B cell (primary cell): ENCODE data around the gene ADAMTS18. TPM values are rescaled to one million over a fixed set of nuclear protein-coding genes. Genes with fewer than 3 reads are reported as not detected.
"Not testable (repeated sequence)": the region's sequence is repeated elsewhere in the genome, so short reads cannot be mapped to it uniquely, and the experiment has no call there.

Source experiments
- ATAC-seq: fragments of 200-7000 bp; cut with Tn5 transposase; one replicate; pipeline ENCODE4 v1.10.0; 2021; ENCODE audit warnings: low read depth, mild to moderate bottlenecking, moderate number of reproducible peaks, moderate library complexity
- CTCF ChIA-PET: fragments of 350-600 bp; sonication (Branson Sonifier 250); formaldehyde crosslinking; loops from one replicate; lab custom pipeline; 2021; ENCODE audit warnings: antibody characterized with exemption, inconsistent platforms; lab: Charles Lee
- POLR2A ChIA-PET: fragments of 350-600 bp; sonication (Branson Sonifier 250); formaldehyde crosslinking; loops from one replicate; lab custom pipeline; 2021; ENCODE audit warnings: antibody characterized with exemption; lab: Charles Lee
- DNase-seq: peaks from one replicate; pipeline ENCODE4 v3.0.0; 2013
- H2AFZ ChIP-seq: 2 replicates; pipeline ENCODE4 v1.6.1; 2012; ENCODE audit warnings: mild to moderate bottlenecking, low read depth, low read length; ENCODE audit not compliant: insufficient read depth, poor library complexity, severe bottlenecking
- H3K27ac ChIP-seq, 2 donors: 1 replicate in 1 of 2; 2 replicates in 1 of 2; pipeline ENCODE4 v1.5.1; 2012 to 2013; ENCODE audit warnings: low read length in 2 of 2, mild to moderate bottlenecking in 2 of 2, moderate library complexity in 1 of 2
- H3K27me3 ChIP-seq, 4 experiments: fragments of 200-600 bp in 1 of 4; sonication (generic) in 1 of 4; replicated peaks in 1 of 4; 1 replicate in 2 of 4; 2 replicates in 2 of 4; pipeline versions ENCODE4 v1.6.1 to v1.7.0; 2013 to 2016; ENCODE audit warnings: low read length in 3 of 4, mild to moderate bottlenecking in 2 of 4, mixed read lengths in 1 of 4, moderate library complexity in 1 of 4; ENCODE audit not compliant: insufficient read depth in 4 of 4, control insufficient read depth in 3 of 4; ENCODE audit errors: control extremely low read depth in 1 of 4
- H3K36me3 ChIP-seq, 2 experiments: replicated peaks in 1 of 2; 1 replicate in 1 of 2; 2 replicates in 1 of 2; pipeline versions ENCODE4 v1.6.1 to v1.7.1; 2013; ENCODE audit warnings: low read length in 1 of 2; ENCODE audit not compliant: insufficient read depth in 2 of 2, control insufficient read depth in 1 of 2; ENCODE audit errors: control extremely low read depth in 1 of 2, extremely low read depth in 1 of 2
- H3K4me1 ChIP-seq, 2 donors: fragments of 200-600 bp in 1 of 2; sonication (generic) in 1 of 2; 1 replicate in 1 of 2; 2 replicates in 1 of 2; pipeline versions ENCODE4 v1.5.1 to v1.6.1; 2013 to 2017; ENCODE audit warnings: low read length in 2 of 2; ENCODE audit not compliant: control insufficient read depth in 2 of 2, insufficient read depth in 2 of 2
- H3K4me2 ChIP-seq: replicated peaks from 2 replicates; pipeline ENCODE3; 2012; ENCODE audit warnings: mild to moderate bottlenecking, low read depth, low read length; ENCODE audit not compliant: poor library complexity, severe bottlenecking
- H3K4me3 ChIP-seq, 5 experiments: fragments of 200-600 bp in 1 of 5; sonication (generic) in 1 of 5; 1 replicate in 3 of 5; 2 replicates in 2 of 5; pipeline versions ENCODE4 v1.5.1 to v1.7.0; 2011 to 2016; ENCODE audit warnings: low read length in 4 of 5, mild to moderate bottlenecking in 4 of 5, low read depth in 2 of 5, control low read depth in 1 of 5, moderate library complexity in 1 of 5; ENCODE audit not compliant: insufficient read depth in 1 of 5; ENCODE audit errors: control extremely low read depth in 1 of 5, extremely low read depth in 1 of 5
- H3K79me2 ChIP-seq: fragments of 200-600 bp; sonication (generic); one replicate; pipeline ENCODE4 v1.6.0; 2016; ENCODE audit warnings: low read length; ENCODE audit not compliant: control insufficient read depth, insufficient read depth
- H3K9ac ChIP-seq: fragments of 200-600 bp; sonication (generic); 2 replicates; pipeline ENCODE4 v1.6.1; 2017; ENCODE audit warnings: mild to moderate bottlenecking, low read length, moderate library complexity
- H3K9me3 ChIP-seq, 3 donors: one replicate each; pipeline versions ENCODE4 v1.6.1 to v1.7.1; 2013; ENCODE audit warnings: low read length in 2 of 3; ENCODE audit not compliant: control insufficient read depth in 2 of 3, insufficient read depth in 1 of 3; ENCODE audit errors: control extremely low read depth in 1 of 3
- H4K20me1 ChIP-seq: 2 replicates; pipeline ENCODE4 v1.6.0; 2012; ENCODE audit warnings: mild to moderate bottlenecking, low read length; ENCODE audit not compliant: insufficient read depth, control insufficient read depth, poor library complexity, severe bottlenecking
- H3K27ac Mint-ChIP-seq: one replicate; pipeline ENCODE4 v1.8.0; 2021; ENCODE audit warnings: mixed read lengths
- H3K27me3 Mint-ChIP-seq: one replicate; pipeline ENCODE4 v1.8.0; 2021; ENCODE audit warnings: mixed read lengths
- H3K4me1 Mint-ChIP-seq: one replicate; pipeline ENCODE4 v1.8.0; 2021; ENCODE audit warnings: mixed read lengths
- H3K4me3 Mint-ChIP-seq: one replicate; pipeline ENCODE4 v1.8.0; 2021; ENCODE audit warnings: mixed read lengths
- H3K9me3 Mint-ChIP-seq: one replicate; pipeline ENCODE4 v1.8.0; 2022; ENCODE audit warnings: mixed read lengths; ENCODE audit not compliant: insufficient read depth
- EZH2 ChIP-seq: IDR thresholded peaks from 2 replicates; pipeline ENCODE4 v1.6.1; 2012; ENCODE audit warnings: borderline replicate concordance, low read depth, mild to moderate bottlenecking, moderate library complexity, low read length; ENCODE audit not compliant: insufficient read depth, poor library complexity, severe bottlenecking
- WGBS: methylation state at CpG from one replicate; pipeline ENCODE4 v1.1.5; 2013; ENCODE audit warnings: missing lambda C conversion rate; ENCODE audit not compliant: insufficient coverage; 5-methylcytosine and 5-hydroxymethylcytosine counted together
- intact Hi-C: fragments of 100-400 bp; cut with micrococcal nuclease; formaldehyde crosslinking; loops from one replicate; pipeline ENCODE4 v1.10.0; 2022
- polyA plus RNA-seq: library from polyadenylated mRNA; depleted of rRNA; stranded (reverse); fragments of >200 nt; gene quantifications from 2 replicates; pipeline ENCODE4 v1.2.3, GENCODE V29; 2012
- total RNA-seq, 2 donors: library from RNA; stranded (reverse); fragments of 120-200 nt in 1 of 2; gene quantifications; 1 replicate in 1 of 2; 2 replicates in 1 of 2; pipeline versions ENCODE4 v1.2.3 to v1.2.4, GENCODE V29; 2013 to 2022
- TF ChIP-seq, protein P1 (sequence below): fragments of 200-600 bp; IDR thresholded peaks from one replicate; pipeline ENCODE4 v1.8.0; 2022; ENCODE audit warnings: antibody characterized with exemption, mild to moderate bottlenecking

Gene ADAMTS18
- total and polyA plus RNA-seq, 2 donors (not counting 1 experiment from before 2014, with no cell fraction given) = not detected

DNA sequence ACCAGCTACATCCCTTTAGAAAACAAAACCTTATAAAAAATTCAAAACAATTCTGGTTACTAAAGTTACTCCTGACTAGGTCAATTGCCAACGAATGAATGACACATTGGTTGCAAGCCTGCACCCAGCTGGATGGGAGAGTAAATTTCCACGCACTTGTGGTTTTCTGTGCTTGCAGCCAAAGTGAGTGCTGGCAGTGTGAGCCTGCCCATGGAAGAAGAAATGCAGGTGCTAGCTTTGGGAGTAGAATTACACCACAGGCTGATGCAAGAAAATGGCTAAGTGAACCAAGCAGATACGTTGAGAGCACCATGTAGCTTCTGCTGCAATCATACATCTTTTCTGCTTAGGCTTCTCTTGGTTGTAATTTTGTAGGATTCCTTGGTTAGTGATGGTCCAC is 161.0 kb downstream of the ADAMTS18 start:
- Mint-ChIP-seq H3K9me3 (no peaks in the 10 kb centered on the region), H3K4me1 (no peaks in the 10 kb centered on the region), H3K27ac (no peak overlapping the region), H3K27me3 (peaks cover 15% of the 10 kb centered on the region), H3K4me3 (no peak overlapping the region)
- Histone ChIP-seq H3K4me3 (no peak overlapping the region), H2AFZ (no peak overlapping the region), H3K36me3 (no peaks in the 10 kb centered on the region), H3K9ac (no peak overlapping the region), H3K27me3 (peaks cover 0 to 3% (median 0%) of the 10 kb centered on the region in 4 experiments), H3K4me2 (no peak overlapping the region), H4K20me1 (no peaks in the 10 kb centered on the region), H3K4me1 (no peaks in the 10 kb centered on the region), H3K9me3 (peaks cover 0 to 2% (median 0%) of the 10 kb centered on the region in 3 donors), H3K27ac (no peak overlapping the region), H3K79me2 (no peaks in the 10 kb centered on the region)
- DNase-seq = no peak
- intact Hi-C loops = no loop called here
- ChIA-PET POLR2A (no interaction called here), CTCF (no interaction called here)
- TF ChIP-seq EZH2 = no peak
- TF ChIP-seq, protein P1, sequence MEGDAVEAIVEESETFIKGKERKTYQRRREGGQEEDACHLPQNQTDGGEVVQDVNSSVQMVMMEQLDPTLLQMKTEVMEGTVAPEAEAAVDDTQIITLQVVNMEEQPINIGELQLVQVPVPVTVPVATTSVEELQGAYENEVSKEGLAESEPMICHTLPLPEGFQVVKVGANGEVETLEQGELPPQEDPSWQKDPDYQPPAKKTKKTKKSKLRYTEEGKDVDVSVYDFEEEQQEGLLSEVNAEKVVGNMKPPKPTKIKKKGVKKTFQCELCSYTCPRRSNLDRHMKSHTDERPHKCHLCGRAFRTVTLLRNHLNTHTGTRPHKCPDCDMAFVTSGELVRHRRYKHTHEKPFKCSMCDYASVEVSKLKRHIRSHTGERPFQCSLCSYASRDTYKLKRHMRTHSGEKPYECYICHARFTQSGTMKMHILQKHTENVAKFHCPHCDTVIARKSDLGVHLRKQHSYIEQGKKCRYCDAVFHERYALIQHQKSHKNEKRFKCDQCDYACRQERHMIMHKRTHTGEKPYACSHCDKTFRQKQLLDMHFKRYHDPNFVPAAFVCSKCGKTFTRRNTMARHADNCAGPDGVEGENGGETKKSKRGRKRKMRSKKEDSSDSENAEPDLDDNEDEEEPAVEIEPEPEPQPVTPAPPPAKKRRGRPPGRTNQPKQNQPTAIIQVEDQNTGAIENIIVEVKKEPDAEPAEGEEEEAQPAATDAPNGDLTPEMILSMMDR = no peak
- 9% methylated on average over 2 of the region's 3 CpGs for WGBS
- ATAC-seq = no peak

DNA sequence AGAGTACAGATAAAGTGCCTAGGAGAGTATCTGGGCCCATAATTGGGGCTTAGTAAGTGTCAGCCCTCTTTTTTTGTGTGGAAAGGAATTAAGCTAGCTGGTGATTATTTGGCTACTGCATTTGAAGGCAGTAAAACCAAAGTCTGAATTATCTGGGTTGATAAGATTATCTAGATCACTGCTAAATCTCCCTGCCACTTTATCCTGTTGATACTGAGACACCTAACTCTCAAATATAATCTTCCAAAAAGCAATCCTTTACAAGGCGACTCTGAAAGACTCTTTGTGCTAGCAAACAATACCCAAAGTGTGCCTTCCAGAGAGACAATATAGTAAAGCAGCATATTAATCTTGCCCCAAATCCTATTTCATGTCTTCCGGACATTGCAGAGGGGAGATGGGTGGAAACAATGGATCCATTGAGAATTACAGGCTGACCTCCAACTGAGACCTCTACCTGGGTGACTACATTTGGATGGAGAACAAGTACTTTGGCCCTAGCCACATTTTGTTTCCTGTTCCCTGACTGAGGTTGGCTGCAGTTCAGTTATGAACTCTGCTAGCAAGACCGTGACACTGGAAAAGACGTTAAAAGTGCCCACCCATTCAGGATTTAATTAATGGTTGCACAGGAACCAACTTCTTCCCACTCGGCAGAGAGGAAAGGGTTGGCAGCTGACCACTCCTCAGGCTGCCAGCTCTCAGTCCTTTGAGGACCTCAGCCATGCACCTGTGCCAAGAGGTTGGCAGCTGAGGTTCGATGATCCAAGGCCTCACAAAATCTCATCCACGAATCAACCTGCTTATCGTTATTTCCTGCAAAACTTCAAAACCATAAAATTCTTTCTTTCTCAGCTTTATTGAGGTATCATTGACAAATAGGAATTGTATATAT is 163.1 kb downstream of the ADAMTS18 start:
- no peak overlapping the region for H3K4me3 ChIP-seq
- H3K36me3 ChIP-seq = no peaks in the 10 kb centered on the region
- ATAC-seq (no peak), DNase-seq (no peak)
- CTCF ChIA-PET = interaction anchor here (0.6 kb wide), 1 partner anchor 582 kb away, joined by 3 read pairs; no protein-coding TSS in a partner anchor
- POLR2A ChIA-PET = no interaction called here
- Mint-ChIP-seq H3K27ac (no peak overlapping the region), H3K9me3 (no peaks in the 10 kb centered on the region), H3K4me3 (no peak overlapping the region), H3K4me1 (no peaks in the 10 kb centered on the region), H3K27me3 (peaks cover 21% of the 10 kb centered on the region)
- H3K27me3 ChIP-seq = peaks cover 0 to 3% (median 0%) of the 10 kb centered on the region in 4 experiments
- no peak overlapping the region for H3K4me2 ChIP-seq
- no peak overlapping the region for H3K27ac ChIP-seq
- H4K20me1 ChIP-seq = no peaks in the 10 kb centered on the region
- intact Hi-C loops = no loop called here
- H3K4me1 ChIP-seq = no peaks in the 10 kb centered on the region
- H3K9ac ChIP-seq = no peak overlapping the region
- H3K79me2 ChIP-seq = no peaks in the 10 kb centered on the region
- no peak overlapping the region for H2AFZ ChIP-seq
- H3K9me3 ChIP-seq = peaks cover 0 to 2% (median 0%) of the 10 kb centered on the region in 3 donors
- 74% methylated on average over 4 of the region's 8 CpGs for WGBS
- TF ChIP-seq, protein P1 = no peak
- no peak for TF ChIP-seq EZH2

DNA sequence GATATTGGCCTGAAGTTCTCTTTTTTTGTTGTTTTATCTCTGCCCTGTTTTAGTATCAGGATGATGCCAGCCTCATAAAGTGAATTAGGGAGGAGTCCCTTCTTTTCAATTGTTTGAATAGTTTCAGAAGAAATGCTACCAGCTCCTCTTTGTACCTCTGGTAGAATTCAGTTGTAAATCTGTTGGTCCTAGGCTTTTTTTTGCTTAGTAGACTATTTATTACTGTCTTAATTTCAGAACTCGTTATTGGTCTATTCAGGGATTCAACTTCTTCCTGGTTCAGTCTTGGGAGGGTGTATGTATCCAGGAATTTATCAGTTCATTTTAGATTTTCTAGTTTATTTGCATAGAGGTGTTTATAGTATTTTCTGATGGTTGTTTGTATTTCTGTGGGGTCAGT is 168.6 kb downstream of the ADAMTS18 start:
- H3K4me1 ChIP-seq, DNase-seq, H3K27me3 ChIP-seq, H3K4me2 ChIP-seq, H3K36me3 ChIP-seq, H3K4me3 ChIP-seq, H3K4me3 Mint-ChIP-seq, H3K9me3 Mint-ChIP-seq, H3K4me1 Mint-ChIP-seq, POLR2A ChIA-PET, H4K20me1 ChIP-seq, H3K9ac ChIP-seq, H3K9me3 ChIP-seq, H3K79me2 ChIP-seq, ATAC-seq, CTCF ChIA-PET, H3K27ac Mint-ChIP-seq, intact Hi-C loops, H2AFZ ChIP-seq, H3K27ac ChIP-seq: not testable (repeated sequence)
- peaks cover 26% of the 10 kb centered on the region for H3K27me3 Mint-ChIP-seq
- WGBS = no CpG with 5 or more reads among the region's 1 CpG
